HG02938 (cell line): Measurements from ENCODE around the gene TMEM233.
A peak's percentile ranks its signal among the peaks of the same experiment; 100 is the strongest.

Source experiments
- ATAC-seq: cut with Tn5 transposase; IDR thresholded peaks from one replicate; pipeline ENCODE4 v1.9.1; 2021; ENCODE audit warnings: mild to moderate bottlenecking, moderate library complexity; ENCODE audit not compliant: unreplicated experiment

Gene TMEM233

DNA sequence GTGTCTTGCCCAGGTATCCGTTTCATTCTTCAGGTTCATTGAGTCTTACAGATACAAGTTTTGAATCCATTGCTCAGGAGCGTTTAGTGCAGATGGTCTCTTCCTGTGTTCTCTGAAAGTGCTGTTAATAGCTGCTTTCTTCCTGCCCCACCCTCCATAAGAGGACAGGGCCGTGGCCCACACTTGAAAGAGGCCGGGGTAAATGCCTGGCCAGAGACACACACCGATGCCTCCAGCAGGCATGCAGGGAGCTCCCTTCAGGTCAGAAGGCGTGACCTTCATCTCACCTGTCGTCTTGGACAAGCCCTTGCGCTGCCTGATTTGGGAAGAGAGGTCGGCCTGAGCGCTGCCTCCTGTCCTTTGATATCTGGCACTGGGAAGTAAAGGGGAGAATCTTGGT lies 85.9 kb downstream of the TMEM233 start:
- ATAC-seq: no peak

DNA sequence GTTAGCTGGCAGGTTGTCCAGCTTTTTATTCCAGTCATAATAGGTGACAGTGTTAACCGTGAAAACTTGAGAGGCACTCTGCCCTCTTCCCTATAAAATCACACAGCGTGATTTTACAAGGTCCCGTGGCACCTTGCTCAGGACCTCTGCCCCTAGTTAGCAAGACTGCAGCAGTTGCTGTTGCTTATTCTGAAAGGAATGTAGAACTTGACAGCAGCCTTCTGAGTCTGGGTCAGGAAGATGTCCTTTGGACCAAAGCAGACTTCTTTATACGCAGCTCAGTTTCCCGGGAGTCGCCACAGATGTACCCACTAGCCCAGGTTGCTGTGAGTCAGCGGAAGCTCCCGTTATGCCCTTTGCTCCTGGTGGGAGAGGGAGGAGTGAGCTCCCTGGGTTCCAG lies 87.5 kb downstream of the TMEM233 start:
- ATAC-seq: no peak

DNA sequence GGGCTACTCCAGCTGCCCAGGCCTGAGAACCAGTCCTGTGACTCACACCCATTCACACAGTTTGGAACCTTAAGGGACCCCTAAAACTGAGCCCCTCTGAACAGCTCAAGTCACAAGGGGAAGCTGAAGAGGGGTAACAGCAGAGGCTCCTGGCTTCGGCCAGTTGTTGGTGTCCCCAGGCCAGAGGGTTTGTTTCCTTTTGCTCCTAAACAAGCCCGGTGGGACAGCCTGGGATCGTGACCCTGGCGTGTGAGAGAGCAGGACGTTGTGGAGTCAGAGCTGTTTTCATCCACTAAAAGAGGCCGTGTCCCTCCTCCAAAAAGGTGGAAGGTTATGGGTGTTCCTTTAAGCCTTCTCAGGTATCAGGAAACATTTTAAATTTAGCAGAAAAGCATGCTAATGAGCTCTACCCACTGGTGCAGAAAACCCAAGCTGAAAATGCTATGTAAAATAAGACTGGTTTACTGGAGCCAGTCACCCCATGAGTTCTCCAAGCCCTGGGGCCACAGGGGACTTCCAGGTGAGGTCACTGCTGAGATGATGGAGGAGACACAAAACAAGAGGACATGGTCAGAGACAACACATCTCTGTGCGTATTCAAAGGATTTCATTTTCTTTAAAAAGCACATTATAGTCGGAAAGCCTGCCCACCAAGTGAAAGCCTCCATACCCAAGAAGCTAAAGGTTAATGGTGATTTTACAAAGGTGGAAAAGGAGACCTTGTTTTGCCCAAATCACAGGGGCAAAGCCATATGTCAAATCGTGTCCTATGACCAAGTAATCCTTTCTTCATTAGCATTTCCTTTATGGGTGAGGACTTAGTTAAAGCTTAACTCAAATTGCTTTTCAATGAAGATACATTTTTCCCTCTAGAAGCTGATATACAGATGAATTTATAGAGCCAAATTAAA lies 88.4 kb downstream of the TMEM233 start:
- no peak for ATAC-seq

DNA sequence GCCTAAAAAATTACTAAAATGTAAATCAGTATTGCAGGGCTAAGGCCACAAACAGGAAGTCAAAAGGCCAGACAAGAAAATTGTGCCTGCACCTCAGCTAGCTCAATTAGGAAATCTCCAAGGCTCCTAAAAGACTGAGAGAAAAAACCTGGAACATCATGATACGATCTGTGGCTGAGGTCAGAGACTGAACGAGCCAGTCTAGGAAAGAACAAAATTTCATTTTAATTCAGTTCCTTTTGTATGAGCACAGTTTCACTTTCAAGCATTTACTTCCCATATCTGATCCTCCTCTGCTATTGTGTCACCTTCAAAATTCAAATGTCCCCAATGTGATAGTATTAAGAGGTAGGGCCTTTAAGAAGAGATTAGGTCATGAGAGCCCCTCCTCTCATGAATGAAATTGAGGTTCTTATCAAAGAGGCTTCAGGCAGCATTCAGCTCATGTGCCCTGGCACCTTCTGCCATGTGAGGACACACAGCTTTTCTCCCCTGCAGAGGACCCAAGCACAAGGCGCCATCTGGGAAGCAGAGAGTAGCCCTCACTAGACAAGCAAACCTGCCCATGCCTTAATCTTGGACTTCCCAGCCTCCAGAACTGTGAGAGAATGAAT lies 89.2 kb downstream of the TMEM233 start:
- peak; percentile 44 for ATAC-seq

DNA sequence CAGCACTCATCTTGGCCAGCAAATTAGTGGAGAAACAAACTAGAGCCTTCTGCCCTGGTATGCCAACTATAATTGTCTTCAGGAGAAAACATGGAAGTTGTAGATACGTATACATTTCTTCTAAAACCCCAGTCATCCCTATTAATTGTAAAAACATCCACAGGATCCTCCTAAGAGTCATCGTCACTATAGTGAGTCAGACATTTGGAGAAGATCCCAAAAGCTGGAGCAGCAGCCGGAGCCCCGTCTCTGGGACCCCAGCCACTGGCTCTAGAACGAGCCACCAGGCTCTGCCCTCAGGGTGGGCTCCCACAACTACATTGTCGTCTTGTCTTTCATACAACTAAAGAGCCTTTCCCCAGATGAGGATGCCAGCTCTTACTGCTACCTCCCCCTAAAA lies 89.8 kb downstream of the TMEM233 start:
- no peak for ATAC-seq

DNA sequence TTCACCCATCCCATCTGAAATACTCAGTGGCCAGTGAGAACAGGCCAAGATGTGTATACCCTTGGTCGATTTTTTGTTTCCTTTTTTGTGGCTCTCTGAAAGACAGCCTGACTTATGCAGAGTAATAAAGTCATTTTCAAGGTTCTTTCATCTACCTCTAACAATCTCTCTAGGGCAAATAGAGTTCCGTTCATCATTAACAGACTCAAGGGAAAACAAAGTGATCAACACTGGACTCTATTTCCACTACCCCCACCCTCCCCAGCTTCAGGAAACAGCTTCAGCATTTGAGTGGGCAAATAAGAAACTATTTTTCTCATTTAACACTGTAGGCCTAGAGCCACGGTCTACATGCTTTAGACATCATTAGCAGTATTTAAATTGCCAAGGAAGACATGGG lies 90.2 kb downstream of the TMEM233 start:
- ATAC-seq: no peak

DNA sequence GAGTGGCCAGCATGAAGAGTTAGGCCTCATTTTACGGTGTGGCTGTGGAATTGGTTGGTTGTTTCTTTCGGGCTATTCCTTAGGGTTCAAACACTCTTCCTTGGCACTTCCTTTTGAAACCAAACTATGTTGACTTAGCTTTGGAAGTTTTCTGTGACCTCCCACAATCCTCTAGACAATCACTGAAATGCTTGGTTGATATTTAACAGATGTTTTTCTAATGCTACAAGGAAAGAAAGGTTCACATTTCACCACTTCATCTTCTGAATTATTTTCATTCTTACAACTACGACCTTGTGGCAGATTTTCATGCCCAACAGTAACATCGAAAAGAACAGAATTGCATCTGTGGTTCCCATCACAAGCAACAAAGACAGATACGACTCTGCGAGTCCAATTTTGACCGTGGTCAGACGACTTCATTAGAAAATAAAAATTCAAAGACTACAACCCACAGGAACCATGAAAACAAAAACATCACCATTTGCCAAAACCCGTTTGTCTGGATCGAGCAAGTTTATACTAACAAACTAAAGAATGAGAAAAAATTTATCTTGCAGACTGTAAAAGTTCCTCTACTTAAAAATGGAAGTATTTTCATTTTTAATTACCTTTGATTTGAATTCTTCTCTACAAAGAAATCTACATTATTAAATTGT lies 91.3 kb downstream of the TMEM233 start:
- ATAC-seq: no peak

DNA sequence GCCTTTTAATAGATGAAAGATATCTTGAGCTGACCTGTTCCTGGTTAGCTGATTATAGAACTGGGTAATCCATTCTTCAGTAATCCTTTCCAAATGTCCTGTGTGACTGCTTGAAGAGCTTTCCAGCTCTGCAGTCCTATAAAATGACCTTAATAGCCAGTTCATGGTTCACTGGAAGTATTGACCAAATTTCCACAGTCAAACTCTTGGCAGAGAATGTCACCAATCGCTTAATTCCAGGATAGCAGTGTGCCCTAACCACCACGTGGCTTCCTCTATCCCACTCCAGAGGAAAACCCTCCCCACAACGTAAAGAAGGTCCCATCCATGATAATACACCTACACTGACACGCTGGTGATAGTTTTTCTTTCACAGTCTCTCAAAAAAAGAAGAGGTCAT lies 91.8 kb downstream of the TMEM233 start:
- no peak for ATAC-seq

DNA sequence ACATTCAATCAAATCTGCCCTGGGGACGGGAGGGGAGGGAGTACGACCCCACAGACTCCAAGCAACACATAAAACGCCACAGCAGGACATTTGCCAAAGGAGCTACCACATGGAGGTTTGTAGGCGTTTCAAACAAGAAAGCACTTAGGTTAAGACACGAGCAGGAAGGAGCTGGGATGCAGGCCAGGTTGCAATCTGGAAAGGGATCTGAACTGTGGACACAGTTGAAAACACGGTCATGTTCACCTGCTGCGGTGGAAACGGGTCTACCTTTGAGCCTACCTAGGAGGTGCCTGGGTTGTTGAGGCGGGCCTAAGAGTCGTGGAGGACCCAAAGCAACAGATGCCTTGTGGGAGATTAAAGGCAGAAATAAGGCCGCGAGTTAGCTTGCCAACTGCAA lies 92.8 kb downstream of the TMEM233 start:
- ATAC-seq: no peak

DNA sequence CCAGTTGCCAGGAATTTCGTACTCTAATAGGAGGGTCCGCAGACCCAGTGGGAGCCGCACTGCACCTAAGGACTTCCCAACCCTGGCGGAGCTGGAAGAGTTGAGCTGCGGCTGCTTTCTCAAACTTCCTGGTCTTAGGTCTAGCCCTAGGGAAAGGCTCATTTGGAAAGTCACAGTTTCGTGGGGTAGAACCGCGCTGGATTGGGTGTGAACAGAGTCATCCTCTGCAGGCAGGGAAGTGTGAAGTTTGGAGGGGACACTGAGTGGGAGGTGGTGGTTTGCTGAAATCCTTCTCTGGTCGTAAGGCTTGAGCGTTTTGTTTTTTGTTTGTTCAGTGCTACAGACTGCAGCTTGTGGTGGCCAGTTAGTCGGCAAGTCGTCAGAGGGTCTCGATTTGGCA lies 93.2 kb downstream of the TMEM233 start:
- no peak for ATAC-seq

DNA sequence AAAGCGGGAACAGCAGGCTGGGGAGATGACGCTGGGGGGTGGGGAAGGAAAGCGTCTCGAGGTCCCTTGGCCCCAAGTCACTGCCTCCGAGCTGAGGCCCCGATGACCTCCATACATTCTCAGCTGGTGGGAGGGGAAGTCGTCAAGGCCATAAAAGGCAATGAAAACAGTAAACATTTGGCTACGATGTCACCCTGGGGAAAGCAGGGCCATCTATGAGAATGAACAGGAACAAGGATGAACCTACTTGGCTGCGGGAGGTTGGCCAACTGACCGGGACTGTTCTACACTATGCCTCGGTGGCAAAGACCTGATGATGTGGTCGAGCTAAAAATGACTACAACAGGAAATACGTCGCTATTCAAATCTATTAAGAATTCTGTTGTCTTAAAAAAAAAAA lies 93.8 kb downstream of the TMEM233 start:
- no peak for ATAC-seq

DNA sequence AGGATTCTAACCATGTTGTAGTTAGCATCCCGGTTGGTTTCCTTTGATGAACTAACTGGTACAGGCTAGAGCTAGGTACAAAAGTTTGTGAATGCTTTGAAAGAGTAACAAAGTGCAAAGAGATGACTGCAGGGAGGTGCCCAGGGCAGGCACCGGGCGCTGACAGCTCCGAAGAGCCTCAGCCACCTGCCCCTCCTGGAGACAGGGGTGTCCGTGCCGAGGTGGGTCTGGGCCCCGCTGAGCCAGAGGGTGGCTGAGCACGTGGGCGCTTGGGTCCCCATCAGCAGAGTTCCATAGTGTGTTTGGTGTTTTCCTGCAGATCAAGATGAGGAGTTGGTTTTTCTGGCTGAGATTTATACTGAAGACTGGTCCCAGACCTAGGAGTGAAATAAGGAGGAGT lies 94.3 kb downstream of the TMEM233 start:
- ATAC-seq: no peak

DNA sequence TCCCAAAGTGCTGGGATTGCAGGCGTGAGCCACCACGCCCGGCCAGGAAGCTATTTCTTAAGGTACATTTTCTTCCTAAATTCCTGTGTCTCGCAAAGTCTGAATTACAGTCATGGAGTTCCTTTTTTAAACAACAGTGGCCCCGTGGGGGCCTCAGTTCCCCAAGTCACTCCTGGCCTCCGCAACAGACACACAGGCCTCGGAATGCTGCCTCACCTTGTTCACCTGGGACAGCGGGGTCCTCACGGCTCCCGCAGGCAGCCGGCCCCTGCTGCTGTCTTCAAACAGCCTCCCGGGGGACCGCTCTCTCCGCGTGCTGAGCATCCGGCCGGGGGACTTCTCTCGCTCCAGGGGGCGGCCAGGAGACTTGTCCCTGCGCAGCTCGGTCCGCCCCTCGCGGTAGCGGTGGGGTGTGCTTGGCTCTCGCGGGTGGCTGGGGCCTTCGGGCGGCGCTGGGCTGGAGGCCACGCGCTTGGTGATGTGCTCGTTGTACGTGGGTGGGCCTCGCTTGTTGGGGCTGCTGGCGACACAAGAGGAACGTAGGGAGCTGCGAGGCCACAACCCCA lies 96.4 kb downstream of the TMEM233 start:
- ATAC-seq: no peak

DNA sequence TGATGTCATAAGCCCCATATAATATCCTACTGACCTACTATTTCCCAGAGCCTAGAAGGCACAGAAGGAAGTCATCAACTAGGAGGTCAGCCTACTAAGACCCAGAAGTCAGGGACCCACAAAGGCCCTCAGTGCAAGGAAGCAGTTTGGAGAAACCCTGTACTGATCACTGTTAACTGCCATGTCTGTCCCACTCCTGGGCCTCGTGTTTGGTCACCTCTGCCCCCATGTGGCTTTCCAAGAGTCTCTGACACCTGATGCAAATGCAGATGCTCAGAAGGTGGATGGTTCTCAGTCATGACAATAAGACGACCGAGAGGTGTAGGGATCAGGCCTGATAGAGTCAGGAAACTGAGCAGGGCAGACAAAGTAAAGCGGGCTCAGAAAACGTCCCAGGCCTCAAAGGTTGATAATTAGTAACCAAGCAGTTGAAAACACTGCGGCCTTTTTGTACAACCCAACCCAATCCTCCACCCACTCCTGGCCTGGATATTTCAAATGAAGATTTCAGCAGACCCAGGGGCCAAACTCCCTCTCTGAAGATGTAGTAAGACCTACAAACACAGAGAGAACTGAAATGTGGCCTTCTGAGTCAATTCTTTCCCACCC lies 97.7 kb downstream of the TMEM233 start:
- no peak for ATAC-seq

DNA sequence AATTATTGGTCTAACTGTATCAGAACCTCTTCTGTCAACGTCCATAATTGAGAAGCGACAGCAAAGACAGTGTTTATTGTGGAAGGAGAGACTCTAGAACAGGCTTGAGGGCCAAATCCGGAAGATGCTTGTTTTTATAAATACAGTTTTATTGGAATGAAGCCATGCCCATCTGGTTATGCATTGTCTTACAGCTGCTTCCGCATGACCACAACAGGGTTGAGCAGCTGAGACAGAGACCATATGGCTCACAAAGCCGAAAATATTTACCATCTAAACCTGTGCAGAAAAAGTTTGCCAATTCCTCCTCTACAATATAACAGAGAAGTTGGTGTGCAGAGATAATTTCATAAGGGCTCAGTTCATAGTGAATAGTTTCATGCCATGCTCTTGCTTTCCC lies 98.8 kb downstream of the TMEM233 start:
- no peak for ATAC-seq
